ENCODE data around the gene ADCK1.

The ADCK1 gene

GRCh38 chr14:77864580-77864979, 64.7 kb downstream of the ADCK1 start:
- no peaks in the 10 kb centered on the region for H3K79me2 ChIP-seq (ENCODE audit: low read length)

DNA sequence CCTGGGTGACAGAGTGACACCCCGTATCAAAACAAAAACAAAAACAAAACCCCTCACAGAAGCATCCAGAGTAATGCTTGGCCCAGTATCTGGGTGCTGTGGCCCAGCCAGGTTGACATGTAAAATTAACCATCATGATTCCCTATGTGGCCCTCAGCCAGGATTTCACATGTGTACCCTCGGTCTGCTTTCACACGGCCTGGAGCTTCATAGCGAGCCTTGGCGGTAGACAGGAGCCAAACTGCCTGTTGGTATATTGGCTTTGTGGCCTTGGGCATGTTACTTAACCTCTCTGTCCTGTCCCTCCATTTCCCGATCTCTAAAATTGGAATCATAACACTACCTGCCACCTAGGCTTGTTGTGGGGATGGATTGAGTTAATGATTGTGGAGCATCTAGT, 65.5 kb downstream of the ADCK1 start:
- Histone ChIP-seq H3K4me3 (ENCODE audit: low read length) (no peak overlapping the region), H3K9ac (ENCODE audit: low read length) (no peak overlapping the region)
- TF ChIP-seq, protein P1, sequence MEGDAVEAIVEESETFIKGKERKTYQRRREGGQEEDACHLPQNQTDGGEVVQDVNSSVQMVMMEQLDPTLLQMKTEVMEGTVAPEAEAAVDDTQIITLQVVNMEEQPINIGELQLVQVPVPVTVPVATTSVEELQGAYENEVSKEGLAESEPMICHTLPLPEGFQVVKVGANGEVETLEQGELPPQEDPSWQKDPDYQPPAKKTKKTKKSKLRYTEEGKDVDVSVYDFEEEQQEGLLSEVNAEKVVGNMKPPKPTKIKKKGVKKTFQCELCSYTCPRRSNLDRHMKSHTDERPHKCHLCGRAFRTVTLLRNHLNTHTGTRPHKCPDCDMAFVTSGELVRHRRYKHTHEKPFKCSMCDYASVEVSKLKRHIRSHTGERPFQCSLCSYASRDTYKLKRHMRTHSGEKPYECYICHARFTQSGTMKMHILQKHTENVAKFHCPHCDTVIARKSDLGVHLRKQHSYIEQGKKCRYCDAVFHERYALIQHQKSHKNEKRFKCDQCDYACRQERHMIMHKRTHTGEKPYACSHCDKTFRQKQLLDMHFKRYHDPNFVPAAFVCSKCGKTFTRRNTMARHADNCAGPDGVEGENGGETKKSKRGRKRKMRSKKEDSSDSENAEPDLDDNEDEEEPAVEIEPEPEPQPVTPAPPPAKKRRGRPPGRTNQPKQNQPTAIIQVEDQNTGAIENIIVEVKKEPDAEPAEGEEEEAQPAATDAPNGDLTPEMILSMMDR (IDR thresholded peaks at IDR 0.05; ENCODE audit: low read depth, low read length) = no peak
- TF ChIP-seq EZH2phosphoT487 (IDR thresholded peaks at IDR 0.05; ENCODE audit: low read depth) = no peak

More at GRCh38 chr14:77864580-77864979, 64.7 kb downstream of the ADCK1 start:
- Histone ChIP-seq H3K36me3 (replicated peaks; ENCODE audit: low read depth, low read length) (no peaks in the 10 kb centered on the region), H3K4me1 (ENCODE audit: low read length) (no peaks in the 10 kb centered on the region), H3K9me3 (ENCODE audit: insufficient read depth, low read length) (no peaks in the 10 kb centered on the region), H3K4me2 (ENCODE audit: low read length) (no peak overlapping the region), H2AFZ (ENCODE audit: low read depth, low read length) (no peak overlapping the region), H3K27ac (ENCODE audit: low read length) (no peak overlapping the region), H4K20me1 (ENCODE audit: insufficient read depth, low read length) (no peaks in the 10 kb centered on the region), H3K4me3 (ENCODE audit: low read length) (no peak overlapping the region), H3K9ac (ENCODE audit: low read length) (no peak overlapping the region), H3K27me3 (ENCODE audit: low read depth, low read length) (no peaks in the 10 kb centered on the region)
- TF ChIP-seq, protein P1 (IDR thresholded peaks at IDR 0.05; ENCODE audit: low read depth, low read length) = no peak
- TF ChIP-seq EZH2phosphoT487 (IDR thresholded peaks at IDR 0.05; ENCODE audit: low read depth) = no peak

DNA sequence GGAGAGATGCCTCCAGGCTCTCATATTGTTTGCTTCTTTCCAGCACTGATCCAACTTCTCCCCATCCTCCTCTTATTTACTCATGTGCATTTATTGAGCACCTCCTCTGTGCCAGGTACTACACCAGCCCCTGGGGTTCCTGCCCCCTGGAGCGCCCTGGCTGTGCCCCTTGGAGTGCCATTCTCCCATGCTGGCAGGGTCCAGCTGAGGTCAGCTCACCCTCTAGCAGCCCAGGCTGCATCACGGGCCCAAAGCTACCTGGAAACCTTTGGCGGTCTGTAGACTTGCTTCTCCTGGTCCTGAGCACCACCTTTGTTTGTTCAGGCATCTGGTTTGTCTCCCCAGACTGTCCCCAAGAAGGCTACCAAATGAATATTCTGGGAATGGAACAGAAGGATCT, 67.0 kb downstream of the ADCK1 start:
- no peaks in the 10 kb centered on the region for H3K9me3 ChIP-seq (ENCODE audit: insufficient read depth, low read length)
- H3K79me2 ChIP-seq (ENCODE audit: low read length) = no peaks in the 10 kb centered on the region
- no peak overlapping the region for H3K4me3 ChIP-seq (ENCODE audit: low read length)
- no peak overlapping the region for H3K9ac ChIP-seq (ENCODE audit: low read length)
- no peak overlapping the region for H3K4me2 ChIP-seq (ENCODE audit: low read length)
- H2AFZ ChIP-seq (ENCODE audit: low read depth, low read length) = no peak overlapping the region
- TF ChIP-seq, protein P1 (IDR thresholded peaks at IDR 0.05; ENCODE audit: low read depth, low read length) = no peak
- no peak for TF ChIP-seq EZH2phosphoT487 (IDR thresholded peaks at IDR 0.05; ENCODE audit: low read depth)
- no peaks in the 10 kb centered on the region for H3K27me3 ChIP-seq (ENCODE audit: low read depth, low read length)
- no peak overlapping the region for H3K27ac ChIP-seq (ENCODE audit: low read length)
- no peaks in the 10 kb centered on the region for H4K20me1 ChIP-seq (ENCODE audit: insufficient read depth, low read length)
- no peaks in the 10 kb centered on the region for H3K4me1 ChIP-seq (ENCODE audit: low read length)
- no peaks in the 10 kb centered on the region for H3K36me3 ChIP-seq (replicated peaks; ENCODE audit: low read depth, low read length)

More for the DNA sequence above, 65.5 kb downstream of the ADCK1 start:
- Histone ChIP-seq H2AFZ (ENCODE audit: low read depth, low read length) (no peak overlapping the region), H3K79me2 (ENCODE audit: low read length) (no peaks in the 10 kb centered on the region), H3K27ac (ENCODE audit: low read length) (no peak overlapping the region), H3K27me3 (ENCODE audit: low read depth, low read length) (no peaks in the 10 kb centered on the region), H4K20me1 (ENCODE audit: insufficient read depth, low read length) (no peaks in the 10 kb centered on the region), H3K9me3 (ENCODE audit: insufficient read depth, low read length) (no peaks in the 10 kb centered on the region), H3K4me1 (ENCODE audit: low read length) (no peaks in the 10 kb centered on the region), H3K36me3 (replicated peaks; ENCODE audit: low read depth, low read length) (no peaks in the 10 kb centered on the region), H3K4me2 (ENCODE audit: low read length) (no peak overlapping the region)

GRCh38 chr14:77867476-77867875, 67.6 kb downstream of the ADCK1 start:
- no peaks in the 10 kb centered on the region for H4K20me1 ChIP-seq (ENCODE audit: insufficient read depth, low read length)
- H3K79me2 ChIP-seq (ENCODE audit: low read length) = no peaks in the 10 kb centered on the region
- H2AFZ ChIP-seq (ENCODE audit: low read depth, low read length) = no peak overlapping the region
- H3K4me1 ChIP-seq (ENCODE audit: low read length) = no peaks in the 10 kb centered on the region
- H3K9me3 ChIP-seq (ENCODE audit: insufficient read depth, low read length) = no peaks in the 10 kb centered on the region
- no peak overlapping the region for H3K9ac ChIP-seq (ENCODE audit: low read length)
- H3K4me2 ChIP-seq (ENCODE audit: low read length) = no peak overlapping the region
- no peak overlapping the region for H3K4me3 ChIP-seq (ENCODE audit: low read length)
- TF ChIP-seq, protein P1 (IDR thresholded peaks at IDR 0.05; ENCODE audit: low read depth, low read length) = no peak
- no peak for TF ChIP-seq EZH2phosphoT487 (IDR thresholded peaks at IDR 0.05; ENCODE audit: low read depth)
- H3K27me3 ChIP-seq (ENCODE audit: low read depth, low read length) = no peaks in the 10 kb centered on the region
- no peak overlapping the region for H3K27ac ChIP-seq (ENCODE audit: low read length)
- no peaks in the 10 kb centered on the region for H3K36me3 ChIP-seq (replicated peaks; ENCODE audit: low read depth, low read length)

All from OCI-LY3 (cell line).